WERI-Rb-1 (cell line): ENCODE measurements around the gene SCAANT1.

ENCODE experiments used
- DNase-seq: peaks from one replicate; pipeline ENCODE4 v3.0.0-alpha.2; 2020
- H3K27ac ChIP-seq: fragments of 250-450 bp; sonication (Bioruptor Pico); 2 replicates; pipeline ENCODE4 v1.5.1; 2020; ENCODE audit warnings: mild to moderate bottlenecking, moderate library complexity
- H3K27me3 ChIP-seq: fragments of 250-450 bp; sonication (Bioruptor Pico); 2 replicates; pipeline ENCODE4 v1.5.1; 2021; ENCODE audit warnings: mild to moderate bottlenecking, low read depth, moderate library complexity; ENCODE audit not compliant: insufficient read depth, severe bottlenecking
- H3K36me3 ChIP-seq: fragments of 250-450 bp; sonication (Bioruptor Pico); 2 replicates; pipeline ENCODE4 v1.5.1; 2020; ENCODE audit warnings: mild to moderate bottlenecking, moderate library complexity
- H3K4me3 ChIP-seq: 2 replicates; pipeline ENCODE4 v1.5.1; 2011; ENCODE audit warnings: low read depth, mild to moderate bottlenecking, control low read depth, low read length
- H3K9me3 ChIP-seq: fragments of 250-450 bp; sonication (Bioruptor Pico); 2 replicates; pipeline ENCODE4 v1.5.1; 2021; ENCODE audit warnings: mild to moderate bottlenecking, moderate library complexity; ENCODE audit not compliant: severe bottlenecking
- TF ChIP-seq, protein P1 (sequence below): IDR thresholded peaks from 2 replicates; pipeline ENCODE4 v1.5.1; 2011; ENCODE audit warnings: low read depth, mild to moderate bottlenecking, control low read depth, inconsistent platforms, low read length

The SCAANT1 gene

DNA sequence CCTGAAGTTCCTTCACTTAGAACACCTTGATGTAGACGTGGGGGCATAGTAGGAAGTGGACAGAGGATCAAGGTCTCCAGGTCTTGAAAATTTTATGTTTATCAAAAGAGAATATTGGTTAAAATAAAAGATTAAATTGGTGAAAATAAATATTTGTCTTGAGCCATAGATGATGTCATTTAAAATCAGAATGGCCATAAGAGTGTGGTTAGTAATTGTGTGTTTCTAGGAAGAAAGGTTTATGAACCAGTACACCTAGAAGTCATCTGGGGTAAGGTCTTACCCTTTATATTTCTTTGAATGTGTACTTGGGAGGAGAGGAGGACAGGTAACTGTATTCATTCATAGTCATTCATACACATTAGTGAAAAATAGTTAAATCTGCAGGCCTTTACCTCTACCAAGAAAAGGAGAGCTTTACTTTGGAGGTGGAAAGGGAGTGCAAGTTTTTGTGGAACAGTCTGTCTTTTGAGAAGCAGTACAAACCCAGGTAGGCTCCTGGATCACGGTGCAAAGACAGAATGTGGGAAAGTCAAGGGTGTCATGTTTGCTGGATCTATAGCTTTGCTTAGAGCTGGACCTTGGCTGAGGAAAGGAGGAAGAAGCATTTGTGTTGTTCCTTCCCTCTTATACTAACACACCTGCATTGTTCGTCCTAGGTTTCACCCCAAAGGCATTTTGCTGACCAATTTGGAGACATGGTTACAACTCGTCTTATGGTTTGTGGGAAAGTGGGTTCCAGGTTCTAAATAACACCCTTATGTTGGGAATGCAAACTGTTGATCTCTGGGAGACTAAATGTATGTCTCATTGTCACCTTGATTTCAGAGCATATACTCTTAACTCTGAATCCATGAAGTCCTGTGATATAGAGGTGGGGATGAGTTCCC is 6.2 kb downstream of the SCAANT1 start:
- H3K27ac ChIP-seq = no peak overlapping the region
- TF ChIP-seq, protein P1, sequence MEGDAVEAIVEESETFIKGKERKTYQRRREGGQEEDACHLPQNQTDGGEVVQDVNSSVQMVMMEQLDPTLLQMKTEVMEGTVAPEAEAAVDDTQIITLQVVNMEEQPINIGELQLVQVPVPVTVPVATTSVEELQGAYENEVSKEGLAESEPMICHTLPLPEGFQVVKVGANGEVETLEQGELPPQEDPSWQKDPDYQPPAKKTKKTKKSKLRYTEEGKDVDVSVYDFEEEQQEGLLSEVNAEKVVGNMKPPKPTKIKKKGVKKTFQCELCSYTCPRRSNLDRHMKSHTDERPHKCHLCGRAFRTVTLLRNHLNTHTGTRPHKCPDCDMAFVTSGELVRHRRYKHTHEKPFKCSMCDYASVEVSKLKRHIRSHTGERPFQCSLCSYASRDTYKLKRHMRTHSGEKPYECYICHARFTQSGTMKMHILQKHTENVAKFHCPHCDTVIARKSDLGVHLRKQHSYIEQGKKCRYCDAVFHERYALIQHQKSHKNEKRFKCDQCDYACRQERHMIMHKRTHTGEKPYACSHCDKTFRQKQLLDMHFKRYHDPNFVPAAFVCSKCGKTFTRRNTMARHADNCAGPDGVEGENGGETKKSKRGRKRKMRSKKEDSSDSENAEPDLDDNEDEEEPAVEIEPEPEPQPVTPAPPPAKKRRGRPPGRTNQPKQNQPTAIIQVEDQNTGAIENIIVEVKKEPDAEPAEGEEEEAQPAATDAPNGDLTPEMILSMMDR = no peak
- H3K36me3 ChIP-seq = peaks cover 8% of the 10 kb centered on the region
- H3K4me3 ChIP-seq = no peak overlapping the region
- no peaks in the 10 kb centered on the region for H3K27me3 ChIP-seq
- DNase-seq = no peak
- no peaks in the 10 kb centered on the region for H3K9me3 ChIP-seq

DNA sequence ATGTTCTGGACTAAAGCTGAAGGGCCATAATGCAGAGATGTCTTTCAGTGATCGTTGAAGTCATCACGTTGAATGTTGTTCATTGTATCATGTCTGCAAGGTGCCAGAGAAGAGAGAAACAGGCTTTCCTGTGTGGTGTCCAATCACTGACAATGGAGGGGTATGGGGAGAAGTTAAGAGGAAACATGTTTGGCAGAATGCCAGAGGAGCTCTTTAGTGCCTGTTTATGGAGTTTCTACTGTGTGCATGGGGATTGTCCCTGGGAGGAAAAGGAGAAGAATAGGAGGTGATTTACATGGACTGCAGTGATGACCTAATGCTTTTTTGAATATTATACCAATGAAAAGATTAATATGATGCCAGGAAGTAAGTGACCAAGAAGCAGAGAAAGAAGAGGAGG is 11.7 kb downstream of the SCAANT1 start:
- H3K27me3 ChIP-seq = no peaks in the 10 kb centered on the region
- TF ChIP-seq, protein P1 = no peak
- H3K27ac ChIP-seq = no peak overlapping the region
- H3K4me3 ChIP-seq = no peak overlapping the region
- DNase-seq = no peak
- H3K36me3 ChIP-seq = peaks cover 31% of the 10 kb centered on the region
- no peaks in the 10 kb centered on the region for H3K9me3 ChIP-seq

DNA sequence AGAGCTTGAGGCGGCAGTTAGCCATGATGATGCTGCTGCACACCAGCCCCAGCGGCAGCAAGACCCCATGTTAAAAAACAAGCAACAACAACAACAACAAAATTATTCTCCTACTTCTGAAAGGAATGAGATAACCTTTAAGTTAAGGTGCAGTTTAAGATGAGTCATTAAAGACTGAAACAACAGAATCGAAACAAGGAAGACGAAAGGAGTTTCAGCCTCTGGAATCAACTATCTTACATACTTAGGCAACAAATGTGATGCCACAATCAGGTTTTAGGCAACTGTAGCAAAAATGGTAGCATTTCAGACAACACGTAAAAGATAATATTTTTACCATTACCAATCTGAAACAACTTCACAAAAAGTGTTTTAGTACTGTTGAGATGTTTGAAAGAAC is 12.2 kb downstream of the SCAANT1 start:
- DNase-seq = no peak
- H3K4me3 ChIP-seq = no peak overlapping the region
- H3K36me3 ChIP-seq = peaks cover 31% of the 10 kb centered on the region
- TF ChIP-seq, protein P1 = no peak
- H3K27me3 ChIP-seq = no peaks in the 10 kb centered on the region
- H3K27ac ChIP-seq = no peak overlapping the region
- H3K9me3 ChIP-seq = no peaks in the 10 kb centered on the region

DNA sequence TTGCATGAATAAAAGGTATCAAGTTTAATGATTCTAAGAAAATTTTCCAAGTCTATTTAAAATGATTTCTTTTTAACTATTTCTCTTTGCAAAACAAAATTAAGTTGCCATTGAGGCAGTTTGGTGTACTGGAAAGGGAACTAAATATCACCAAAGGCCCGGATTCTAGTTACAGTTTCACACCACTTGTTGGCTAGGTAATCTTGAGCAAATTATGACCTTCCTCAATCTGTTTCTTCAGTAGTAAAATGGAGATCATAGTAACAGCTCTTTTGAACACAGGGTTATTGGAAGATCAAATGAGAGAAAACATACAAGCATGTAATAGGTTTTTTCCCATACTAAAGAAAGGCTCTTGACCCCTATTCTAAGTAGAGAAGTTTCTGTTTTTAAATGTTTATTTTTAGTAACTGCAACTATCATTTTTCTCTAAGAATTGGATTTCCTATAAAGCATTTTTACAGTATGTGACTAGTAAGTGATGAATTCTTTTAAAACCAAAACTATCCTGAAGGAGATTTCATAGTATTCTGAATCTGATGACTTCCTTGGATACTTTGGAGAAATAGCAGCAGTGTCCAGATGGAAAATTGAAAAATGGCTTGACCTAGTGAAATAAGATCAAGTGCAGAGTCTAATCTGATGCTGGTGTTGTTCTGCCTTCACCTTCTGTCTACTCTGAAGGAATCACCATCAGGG is 15.7 kb downstream of the SCAANT1 start:
- Histone ChIP-seq H3K4me3 (no peak overlapping the region), H3K9me3 (no peaks in the 10 kb centered on the region), H3K27me3 (no peaks in the 10 kb centered on the region), H3K27ac (no peak overlapping the region), H3K36me3 (peaks cover 25% of the 10 kb centered on the region)
- DNase-seq = no peak
- TF ChIP-seq, protein P1 = no peak

DNA sequence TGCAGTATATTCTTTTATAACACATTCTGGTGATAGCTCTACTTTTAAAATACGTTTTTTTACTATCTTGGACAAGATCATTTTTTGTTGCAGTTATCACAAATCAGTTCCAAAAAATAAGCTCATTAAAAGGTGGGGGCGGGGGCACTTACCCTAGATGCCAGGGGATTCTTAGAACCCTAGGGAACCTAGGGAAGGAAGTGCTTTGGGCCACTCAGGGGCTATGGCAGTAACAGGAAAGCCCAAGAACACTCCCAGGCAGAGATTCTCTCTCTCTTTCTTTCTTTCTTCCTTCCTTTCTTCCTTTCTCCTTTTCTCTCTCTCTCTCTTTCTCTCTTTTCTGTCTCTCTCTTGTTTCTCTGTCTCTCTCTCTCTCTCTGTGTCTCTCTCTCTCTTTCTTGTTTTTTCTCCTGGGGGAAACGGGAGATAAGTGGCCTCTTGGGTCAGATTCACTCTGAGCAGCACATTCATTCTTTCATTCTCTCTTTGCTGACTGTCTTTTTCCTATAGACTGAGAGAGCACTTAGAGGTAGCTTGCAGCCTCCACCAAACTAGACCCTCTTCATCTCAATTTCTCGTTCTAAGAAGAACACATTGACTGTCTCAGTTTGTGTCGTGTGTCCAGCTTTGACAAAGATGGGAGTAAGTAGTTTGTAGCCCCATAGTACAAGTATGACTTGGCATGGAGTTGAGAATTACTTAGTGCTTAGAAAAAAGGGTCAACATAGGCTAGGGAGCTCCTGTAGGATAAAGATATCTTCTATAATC is 16.6 kb downstream of the SCAANT1 start:
- TF ChIP-seq, protein P1 = no peak
- H3K27ac ChIP-seq = no peak overlapping the region
- DNase-seq = no peak
- H3K27me3 ChIP-seq = no peaks in the 10 kb centered on the region
- no peak overlapping the region for H3K4me3 ChIP-seq
- H3K36me3 ChIP-seq = peaks cover 25% of the 10 kb centered on the region
- H3K9me3 ChIP-seq = no peaks in the 10 kb centered on the region
